IPS DF 4.7 (cell line): ENCODE results near the gene NECAB2.
"Not testable (repeated sequence)": the region's sequence is repeated elsewhere in the genome, so short reads cannot be mapped to it uniquely, and the experiment has no call there.

Experiments used
- DNase-seq: peaks from one replicate; pipeline ENCODE4 v3.0.0-alpha.2; 2013; ENCODE audit warnings: low spot score; ENCODE audit errors: extremely low read depth

NECAB2 gene

DNA sequence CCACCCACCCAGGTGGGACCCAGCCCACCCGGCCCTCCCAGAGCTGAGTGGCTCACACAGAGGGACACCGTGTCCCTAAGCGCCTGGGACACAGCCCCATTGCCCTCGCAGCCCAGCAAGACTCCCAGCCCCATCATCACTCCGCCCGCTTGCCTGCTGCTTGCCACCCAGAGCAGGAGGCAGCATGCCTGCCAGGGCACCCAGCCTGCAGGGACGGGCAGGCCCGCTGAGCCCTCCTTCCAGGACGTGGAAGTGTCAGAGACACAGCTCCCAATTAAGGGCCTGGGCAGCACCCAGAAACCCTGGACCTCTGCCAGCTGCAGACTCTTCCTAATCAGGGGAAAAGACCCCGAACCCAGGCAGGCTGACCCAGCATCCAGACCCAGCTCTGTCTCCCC, 32.2 kb upstream of the NECAB2 start:
- DNase-seq, result no peak

DNA sequence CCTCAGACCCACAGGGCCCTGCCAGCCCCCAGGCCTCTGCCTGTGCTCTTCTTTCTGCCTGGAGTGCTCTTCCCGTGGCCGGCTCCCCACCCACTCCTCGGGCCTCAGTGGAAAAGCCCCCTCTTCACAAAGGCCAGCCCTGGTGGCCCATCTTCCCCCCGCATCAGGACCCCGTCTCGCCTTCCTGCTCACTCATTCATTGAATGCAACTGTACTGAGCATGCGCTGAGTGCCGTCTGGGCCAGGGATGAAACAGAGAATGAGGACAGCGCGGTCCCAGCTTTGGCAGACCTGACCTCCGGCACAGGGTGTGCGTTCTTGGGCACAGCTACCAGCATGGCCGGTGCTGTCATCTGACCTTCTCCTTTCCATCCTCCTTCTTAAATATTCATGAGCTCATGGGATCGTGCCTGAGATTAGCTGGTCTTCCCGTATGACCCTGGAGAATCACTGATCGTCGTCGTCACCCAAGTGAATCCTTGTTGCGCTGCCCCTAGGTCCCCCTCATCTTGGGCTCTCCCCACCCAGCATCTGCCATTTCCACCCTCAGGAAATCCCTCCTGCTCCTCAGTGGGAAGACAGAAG, 31.4 kb upstream of the NECAB2 start:
- DNase-seq, result no peak

DNA sequence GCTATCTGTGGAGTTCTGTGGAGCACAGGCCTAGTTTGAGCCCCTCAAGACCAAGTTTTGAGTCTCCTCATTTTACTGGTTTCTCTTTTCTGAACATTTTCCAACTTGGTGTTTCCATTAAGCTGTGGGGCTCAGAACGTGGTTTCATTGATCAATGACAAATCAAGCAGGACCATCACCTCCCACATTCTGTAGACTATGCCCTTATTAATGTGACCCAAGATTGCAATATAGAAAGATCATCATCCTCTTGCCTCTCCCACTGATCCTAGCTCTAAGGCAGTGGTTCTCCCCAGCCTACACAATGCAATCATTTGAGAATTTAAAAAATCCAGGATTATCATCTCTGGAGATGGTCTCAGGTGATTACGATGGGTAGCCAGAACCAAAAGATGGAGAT, 30.8 kb upstream of the NECAB2 start:
- DNase-seq, result no peak

DNA sequence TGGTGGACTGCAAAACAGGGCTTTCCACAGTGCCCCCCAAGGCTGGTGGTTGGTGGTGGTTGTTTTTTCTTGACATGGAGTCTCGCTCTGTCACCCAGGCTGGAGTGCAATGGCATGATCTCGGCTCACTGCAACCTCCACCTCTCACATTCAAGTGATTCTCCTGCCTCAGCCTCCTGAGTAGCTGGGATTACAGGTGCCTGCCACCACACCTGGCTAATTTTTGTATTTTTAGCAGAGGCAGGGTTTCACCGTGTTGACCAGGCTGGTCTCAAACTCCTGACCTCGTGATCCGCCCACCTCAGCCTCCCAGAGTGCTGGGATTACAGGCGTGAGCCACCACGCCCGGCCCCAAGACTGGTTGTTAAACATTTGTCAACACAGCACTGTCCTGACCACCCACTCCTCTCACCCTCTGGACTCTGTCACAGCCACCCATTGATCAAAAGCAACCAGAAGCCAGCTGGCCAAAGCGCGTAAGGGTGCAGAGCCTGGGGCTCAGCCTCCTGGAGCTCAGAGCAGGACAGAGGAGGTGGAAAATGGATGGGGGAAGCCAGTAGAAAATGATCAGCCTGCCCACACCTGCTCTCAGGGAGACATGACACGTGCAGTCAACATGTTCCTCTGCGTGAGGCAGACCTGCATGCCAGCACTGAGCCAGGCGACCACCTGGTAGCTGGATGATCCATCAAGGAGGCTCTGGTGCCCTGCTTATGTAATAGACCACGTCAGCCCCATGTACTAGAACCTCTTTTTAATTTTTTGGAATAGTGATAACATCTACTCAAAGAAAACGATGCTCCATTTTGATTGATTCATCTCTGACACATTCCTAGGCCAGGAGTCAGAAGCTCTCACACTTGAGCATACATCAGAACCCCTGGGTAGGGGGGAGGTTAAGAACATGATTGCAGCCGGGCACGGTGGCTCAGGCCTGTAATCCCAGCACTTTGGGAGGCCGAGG, 29.8 kb upstream of the NECAB2 start:
- DNase-seq, result no peak

DNA sequence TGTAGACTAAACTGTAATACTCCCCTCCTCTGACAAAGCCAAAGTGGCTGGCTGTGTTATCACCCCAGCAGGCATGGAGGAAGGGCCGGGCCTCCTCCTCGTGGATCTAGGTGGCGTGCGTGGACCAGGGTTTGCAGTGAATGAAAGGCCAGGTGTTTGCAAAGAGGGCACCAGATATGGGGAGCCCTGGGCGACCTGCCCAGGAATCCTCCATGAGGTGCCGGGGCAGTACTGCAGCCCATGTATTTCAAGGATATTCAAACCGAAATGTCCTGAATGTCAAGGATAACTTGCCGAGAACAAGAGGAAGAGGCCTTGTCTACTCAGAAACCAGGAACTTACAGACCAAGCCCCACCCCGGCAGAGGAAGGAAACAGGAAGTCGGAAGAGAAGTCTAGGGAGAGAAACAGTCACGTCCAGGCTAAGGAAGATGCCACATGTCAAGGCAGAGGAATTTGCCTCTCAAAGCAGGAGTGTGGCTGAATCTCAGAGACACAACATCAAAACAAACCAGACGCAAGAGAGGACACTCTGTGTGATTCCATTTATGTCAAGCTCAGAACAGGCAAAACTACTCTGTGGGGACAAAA, 28.7 kb upstream of the NECAB2 start:
- no peak for DNase-seq

DNA sequence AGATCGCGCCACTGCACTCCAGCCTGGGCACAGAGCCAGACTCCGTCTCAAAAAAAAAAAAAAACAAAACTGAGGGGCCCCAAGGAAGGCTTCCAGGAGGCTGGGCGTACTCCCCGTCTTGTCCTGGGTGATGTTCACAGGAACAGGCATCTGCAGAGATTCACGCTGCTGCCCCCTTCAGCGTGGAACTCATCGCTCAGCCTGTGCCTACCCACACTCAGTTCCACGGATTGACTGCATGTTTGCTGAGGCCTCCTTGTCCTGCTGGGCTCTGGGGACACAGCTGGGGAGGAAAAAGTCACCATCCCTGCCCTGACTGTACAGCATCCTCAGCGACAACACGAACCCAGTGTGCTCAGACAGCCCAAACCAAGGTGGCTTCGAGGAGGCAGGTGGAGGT, 27.9 kb upstream of the NECAB2 start:
- no peak for DNase-seq

DNA sequence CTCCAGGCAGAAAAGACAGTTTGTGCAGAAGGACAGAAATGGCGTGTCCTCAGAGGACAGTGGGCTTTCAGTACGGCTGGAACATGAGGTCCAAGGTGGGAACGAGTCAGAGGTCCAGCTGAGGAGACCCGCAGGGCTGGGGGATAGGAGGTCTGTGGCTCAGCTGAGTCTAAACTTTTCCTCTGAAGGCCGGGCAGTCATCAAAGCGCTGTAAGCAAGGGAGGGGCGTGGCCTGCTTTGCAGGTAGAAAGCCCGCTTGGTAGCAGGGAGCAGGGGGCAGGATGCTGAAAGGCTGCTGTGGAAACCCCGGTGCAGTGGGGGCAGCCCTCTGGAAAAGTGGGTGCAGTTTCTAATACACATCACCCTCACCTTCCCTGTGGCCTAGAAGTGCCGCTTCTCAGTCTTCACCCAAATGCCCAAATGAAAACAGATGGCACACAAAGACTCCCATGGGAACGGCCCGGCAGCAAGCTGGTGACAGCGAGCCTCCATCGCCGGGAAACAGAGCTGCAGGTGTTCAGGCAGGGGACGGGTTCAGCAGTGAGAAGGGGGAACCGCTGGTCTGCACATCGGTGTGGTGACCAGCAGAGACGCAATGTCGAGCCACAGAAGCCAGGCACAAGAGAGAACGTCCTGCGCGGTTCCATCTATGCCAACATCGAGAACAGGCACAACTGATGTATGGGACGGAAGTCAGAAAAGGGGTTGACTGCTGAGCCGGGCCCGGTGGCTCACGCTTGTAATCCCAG, 27.2 kb upstream of the NECAB2 start:
- no peak for DNase-seq

DNA sequence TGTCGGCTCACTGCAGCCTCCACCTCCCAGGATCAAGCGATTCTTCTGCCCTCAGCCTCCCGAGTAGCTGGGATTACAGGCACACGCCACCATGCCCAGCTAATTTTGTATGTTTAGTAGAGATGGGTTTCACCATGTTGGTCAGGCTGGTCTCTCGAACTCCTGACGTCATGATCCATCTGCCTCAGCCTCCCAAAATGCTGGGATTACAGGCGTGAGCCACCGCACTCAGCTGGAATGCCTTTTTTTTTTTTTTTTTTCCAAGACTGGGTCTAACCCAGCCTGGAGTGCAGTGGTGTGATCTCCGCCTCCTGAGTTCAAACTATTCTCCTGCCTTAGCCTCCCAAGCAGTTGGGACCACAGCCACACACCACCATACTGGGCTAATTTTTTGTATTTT, 26.5 kb upstream of the NECAB2 start:
- DNase-seq, result not testable (repeated sequence)

DNA sequence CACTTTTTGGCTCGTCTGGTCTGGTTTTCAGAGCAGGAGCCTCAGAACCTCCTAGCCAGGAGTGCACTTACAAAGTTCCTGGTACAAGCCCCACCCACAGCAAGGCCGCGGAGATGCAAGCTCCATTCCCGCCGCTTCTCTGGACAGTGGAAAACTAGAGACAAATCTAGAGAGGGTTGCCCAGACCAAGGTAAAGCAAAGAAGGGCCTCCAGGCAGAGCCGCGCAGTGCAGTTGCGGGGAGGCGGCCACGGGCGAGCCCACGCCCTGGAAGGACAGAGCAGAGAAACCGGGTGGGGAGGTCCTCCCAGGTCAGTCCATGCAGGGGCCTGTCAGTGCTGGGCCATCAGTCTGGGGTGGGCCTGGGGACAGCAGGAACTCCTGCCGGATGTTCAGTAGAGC, 26.0 kb upstream of the NECAB2 start:
- DNase-seq, result no peak

DNA sequence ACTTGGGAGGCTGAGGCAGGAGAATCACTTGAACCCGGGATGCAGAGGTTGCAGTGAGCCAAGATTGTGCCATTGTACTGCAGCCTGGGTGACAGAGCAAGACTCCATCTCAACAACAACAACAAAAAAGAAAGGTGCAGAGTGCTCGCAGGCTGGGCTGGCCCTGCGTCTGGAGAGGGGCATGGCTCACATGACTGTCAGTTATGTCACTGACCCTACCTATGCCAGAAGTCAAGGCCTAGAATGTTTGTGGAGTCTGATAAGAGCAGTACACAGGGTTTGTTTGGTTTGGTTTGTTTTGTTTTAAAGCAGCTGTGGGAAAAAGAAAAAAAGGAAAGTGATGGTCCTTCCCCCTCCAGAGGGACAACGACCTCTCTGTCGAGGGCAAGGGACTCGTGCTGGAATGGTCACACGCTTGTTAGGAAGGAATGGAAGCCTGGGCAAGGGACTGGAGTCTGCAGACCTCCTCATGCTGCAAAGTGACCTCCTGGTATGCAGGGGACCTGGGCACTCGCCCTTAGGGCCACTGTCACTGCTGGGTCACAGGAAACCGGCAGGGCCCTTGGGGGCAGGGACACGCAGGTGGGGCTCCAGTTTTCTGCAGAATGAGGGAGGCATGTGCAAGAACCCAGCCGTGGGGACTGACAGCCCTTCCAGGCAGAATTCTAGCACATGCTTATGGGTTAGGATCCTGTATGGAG, 25.1 kb upstream of the NECAB2 start:
- no peak for DNase-seq

DNA sequence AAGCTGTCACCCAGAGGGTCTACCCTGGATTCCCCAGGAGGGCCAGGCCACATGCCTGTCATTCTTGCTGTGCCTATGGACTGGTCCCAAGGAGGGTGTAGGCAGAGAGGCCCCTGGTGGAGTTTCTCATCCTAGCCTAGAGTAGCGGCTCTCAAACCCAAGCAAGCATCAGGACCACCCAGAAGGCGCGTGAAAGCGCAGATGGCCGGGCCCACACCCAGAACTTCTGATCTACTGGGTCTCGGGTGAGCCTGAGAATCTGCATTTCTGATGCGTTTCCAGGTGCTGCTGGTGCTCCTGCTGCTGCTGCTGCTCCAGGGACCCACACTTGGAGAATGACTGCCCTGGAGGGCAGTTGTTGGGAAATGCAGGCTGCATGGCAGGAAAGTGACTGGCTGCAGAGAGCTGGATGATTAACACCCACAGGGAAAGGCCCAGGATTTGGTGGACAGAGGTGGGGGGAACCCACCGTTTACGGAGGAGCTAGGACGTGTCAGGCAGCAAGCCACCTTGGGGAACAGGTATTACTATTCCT, 24.5 kb upstream of the NECAB2 start:
- no peak for DNase-seq

DNA sequence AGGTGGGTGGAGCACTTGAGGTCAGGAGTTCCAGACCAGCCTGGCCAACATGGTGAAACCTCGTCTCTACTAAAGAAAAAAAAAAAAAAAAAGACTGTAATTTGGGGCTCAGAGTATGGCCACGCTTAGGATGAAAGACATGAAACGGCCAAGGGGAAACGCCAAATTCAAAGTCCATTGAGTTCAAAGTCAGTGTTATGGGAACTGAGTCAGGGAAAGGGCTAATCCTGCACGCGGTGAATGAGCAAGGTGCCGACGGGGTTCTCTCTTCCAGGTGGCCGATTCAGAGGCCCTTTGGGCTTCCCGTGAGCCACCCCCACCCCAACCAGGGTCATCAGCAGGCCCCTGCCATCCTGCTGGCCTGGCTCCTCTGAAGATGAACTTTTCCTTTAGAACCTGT, 22.5 kb upstream of the NECAB2 start:
- no peak for DNase-seq

DNA sequence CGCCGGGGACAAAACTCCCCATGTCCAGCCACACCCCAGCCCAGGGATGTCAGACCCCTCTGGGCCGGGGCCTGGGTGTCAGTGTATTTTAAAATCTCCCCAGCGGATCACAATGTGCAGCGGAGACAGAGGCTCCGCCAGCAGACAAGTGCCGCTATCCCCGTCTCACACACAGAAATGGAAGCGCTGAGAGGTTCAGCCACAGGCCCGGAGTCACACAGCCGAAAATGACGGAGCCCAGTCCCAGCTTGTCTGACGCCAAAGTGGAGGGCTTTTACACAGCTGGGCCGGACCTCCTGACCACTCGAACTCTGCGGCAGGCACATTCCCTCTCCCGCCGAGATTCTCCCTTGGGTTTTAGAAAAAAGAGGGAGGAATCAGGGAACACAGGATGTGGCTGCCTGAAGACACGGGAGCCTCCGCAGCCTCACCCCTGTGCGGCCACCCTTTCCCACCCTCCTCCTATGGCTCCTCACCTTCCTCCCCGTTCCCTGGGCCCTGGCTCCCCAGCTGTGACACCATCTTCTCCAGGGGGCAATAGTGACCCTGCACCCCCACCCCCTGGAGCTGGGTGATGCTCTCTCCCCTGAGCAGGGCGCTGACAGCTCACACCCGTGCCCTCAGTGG, 21.8 kb upstream of the NECAB2 start:
- DNase-seq, result no peak

DNA sequence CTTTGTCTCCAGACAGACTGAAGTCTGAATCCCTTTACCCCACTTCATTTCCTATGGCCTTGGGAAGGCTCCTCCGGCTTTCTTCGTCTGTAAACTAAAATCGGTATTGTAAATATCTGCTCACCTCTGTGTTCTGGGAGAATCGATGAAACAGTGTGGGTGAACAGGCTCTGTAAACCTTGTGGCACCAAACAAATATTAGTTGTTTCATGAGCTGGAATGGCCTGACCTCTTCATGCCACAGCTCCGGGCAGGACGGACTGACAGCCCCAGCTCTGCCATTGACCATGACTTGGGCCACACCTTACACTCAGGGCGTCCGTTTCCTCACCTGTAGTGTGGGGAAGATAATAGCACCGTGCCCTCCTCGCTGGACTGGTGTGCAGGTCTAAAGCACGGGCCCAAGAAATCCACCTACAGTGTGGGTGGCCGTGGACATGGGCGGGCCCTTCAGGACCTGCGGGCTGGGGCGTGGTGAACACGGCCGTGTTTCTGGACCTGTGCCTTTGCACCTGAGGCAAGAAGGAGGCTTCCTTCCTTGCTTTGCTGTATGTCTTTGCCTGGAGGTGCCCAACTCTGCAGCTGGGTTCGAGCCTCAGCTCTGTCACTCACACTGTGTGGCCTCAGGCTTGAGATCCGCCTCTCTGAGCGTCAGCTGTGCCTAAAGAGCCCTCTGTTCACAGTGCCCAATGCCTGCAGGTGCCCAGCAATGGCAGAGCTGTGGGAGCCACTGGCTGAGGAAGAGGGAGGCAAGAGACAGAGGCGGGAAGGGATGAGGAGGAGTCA, 21.1 kb upstream of the NECAB2 start:
- DNase-seq, result no peak

DNA sequence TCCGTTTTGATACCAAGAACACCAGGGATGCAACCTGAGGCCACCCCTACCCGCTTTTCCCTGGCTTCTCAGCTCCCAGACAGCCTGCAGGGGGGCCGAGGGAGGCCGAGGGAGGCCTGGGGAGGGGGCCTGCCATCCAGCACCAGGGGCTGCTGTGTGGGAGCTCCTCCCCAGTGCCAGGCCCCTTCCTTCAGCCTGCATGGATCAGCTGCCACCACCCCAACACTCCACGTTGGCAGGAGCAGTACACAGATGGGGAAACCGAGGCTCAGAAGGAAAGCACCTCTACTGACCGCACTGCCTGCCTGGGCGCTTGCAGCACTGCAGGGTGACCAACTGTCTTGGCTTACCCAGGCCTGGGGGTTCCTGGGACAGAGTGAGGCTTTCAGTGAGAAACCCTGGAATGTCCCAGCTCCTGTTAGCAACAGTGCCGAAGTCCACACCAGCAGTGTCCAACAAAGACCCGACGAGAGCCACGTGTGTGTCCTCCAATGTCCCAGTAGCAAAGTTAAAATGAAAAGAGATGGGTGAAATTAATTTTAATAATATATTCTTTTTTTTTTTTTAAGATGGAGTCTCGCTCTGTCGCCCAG, 20.3 kb upstream of the NECAB2 start:
- no peak for DNase-seq

DNA sequence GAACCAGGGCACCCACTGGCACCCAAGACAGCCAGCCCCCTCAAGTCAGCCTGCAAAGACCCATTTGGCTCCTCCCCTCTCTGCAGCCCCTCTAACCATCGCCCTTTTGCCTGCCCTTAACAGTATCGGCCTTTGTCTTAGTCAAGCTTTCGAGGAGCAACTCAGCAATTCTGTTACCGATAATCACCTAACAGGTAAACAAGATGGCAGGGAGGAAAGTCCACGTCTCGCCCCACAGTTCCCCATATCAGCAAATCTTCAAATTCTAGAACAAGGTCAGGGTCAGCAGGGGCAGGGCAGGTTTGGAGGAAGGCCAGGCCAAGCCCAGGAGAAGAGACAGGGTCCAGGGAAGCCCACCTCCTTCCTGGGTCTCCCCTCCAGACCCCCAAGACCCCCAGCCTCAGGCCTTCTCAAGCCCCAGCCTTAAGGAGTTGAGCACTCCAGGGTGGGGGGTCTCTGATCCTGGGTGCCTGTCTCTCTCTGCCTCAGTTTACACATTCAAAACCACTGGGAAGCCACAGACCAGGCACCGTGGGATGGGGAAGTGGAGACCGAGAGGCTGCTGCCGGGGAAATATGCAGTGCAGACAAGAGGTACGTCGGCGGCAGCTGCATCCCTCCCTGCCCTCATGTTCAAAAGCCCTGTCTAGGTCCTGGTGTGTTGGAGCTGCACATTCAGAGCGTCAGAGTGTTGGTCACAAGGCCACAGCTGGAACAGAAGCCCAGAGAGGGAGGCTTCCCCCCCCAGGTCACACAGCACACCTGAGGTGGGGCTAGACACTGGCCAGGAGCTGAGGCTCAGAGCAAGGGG, 18.9 kb upstream of the NECAB2 start:
- no peak for DNase-seq

DNA sequence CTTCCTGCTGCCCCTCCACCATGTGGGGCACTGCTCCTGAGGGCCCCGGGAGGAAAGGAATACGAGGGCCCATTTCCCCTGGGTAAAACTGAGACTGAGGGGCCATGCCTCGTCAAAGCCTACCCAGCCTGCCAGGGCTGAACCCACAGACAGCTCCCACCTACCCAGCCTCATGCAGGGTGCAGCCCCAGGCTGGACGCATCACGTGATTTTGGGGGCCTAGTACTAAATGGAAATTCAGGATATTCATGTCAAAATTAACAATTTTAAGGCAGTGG, 18.4 kb upstream of the NECAB2 start:
- no peak for DNase-seq

DNA sequence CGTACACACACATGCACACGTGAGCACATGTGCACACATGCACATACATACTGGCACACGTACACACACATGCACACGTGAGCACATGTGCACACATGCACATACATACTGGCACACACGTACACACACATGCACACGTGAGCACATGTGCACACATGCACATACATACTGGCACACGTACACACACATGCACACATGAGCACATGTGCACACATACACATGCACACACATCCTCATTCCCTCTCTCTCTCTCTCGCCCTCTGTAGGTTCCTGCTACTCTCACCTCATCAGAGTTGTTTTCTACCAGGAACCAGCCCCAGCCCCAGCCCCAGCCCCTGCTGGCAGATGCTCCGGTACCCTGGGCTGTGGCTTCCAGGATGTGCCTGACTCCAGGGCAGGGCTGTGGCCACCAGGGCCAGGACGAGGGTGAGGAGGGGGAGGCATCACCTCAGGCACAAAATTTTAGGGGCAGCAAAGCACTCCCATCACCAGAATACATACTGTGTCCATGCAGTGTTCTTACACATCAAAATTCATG, 17.1 kb upstream of the NECAB2 start:
- not testable (repeated sequence) for DNase-seq
